HG03196 (cell line): ENCODE data around the gene MATN1.
A peak's percentile ranks its signal among the peaks of the same experiment; 100 is the strongest.
"Not testable (repeated sequence)": the region's sequence is repeated elsewhere in the genome, so short reads cannot be mapped to it uniquely, and the experiment has no call there.

Source experiments
- ATAC-seq: cut with Tn5 transposase; IDR thresholded peaks from one replicate; pipeline ENCODE4 v1.9.1; 2021; ENCODE audit not compliant: unreplicated experiment

The MATN1 gene, protein sequence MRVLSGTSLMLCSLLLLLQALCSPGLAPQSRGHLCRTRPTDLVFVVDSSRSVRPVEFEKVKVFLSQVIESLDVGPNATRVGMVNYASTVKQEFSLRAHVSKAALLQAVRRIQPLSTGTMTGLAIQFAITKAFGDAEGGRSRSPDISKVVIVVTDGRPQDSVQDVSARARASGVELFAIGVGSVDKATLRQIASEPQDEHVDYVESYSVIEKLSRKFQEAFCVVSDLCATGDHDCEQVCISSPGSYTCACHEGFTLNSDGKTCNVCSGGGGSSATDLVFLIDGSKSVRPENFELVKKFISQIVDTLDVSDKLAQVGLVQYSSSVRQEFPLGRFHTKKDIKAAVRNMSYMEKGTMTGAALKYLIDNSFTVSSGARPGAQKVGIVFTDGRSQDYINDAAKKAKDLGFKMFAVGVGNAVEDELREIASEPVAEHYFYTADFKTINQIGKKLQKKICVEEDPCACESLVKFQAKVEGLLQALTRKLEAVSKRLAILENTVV

DNA sequence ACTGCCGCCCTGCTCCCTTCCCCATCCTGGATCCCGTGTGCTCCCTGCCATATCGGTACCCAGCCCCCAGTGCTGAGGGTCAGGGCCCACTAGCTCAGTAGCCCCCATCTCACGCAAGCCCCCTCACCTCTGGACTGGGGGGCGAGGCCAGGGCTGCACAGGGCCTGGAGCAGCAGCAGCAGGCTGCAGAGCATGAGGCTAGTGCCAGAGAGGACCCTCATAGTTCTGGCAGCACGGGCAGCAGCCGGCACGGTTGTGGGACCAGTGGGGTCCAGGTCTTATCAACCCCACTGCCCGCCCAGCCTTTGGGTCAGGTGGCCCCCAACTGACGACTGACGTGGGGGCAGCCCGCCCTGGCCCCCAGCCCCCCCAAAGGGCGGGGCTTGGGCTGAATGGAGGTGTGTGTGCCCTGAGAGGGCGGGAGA is at the start of gene MATN1:
Gene MATN1, minus strand, starts transcription at position 255 of the 425 bp plus-strand sequence. Its CDS starts 34 bp downstream, at position 221.
- no peak for ATAC-seq

DNA sequence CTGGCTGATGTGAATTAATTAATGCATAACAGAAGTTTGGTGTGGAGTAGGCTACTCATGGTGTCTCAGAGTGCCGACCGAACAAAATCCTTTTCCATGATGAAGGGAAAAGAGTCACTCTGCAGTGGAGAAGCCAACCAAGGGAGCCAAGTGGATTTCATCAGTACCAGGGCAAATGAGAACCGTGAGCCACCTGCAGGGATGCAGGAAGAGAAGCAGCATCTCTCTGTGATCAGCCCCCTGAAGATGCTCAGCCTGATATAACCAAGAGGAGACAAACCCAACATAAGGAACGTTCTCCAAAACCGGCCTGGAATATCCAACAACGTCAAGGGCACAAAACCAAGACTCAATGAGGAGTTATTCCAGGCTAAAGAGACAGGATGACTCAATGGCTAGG is 47.6 kb upstream of the MATN1 start:
- no peak for ATAC-seq

DNA sequence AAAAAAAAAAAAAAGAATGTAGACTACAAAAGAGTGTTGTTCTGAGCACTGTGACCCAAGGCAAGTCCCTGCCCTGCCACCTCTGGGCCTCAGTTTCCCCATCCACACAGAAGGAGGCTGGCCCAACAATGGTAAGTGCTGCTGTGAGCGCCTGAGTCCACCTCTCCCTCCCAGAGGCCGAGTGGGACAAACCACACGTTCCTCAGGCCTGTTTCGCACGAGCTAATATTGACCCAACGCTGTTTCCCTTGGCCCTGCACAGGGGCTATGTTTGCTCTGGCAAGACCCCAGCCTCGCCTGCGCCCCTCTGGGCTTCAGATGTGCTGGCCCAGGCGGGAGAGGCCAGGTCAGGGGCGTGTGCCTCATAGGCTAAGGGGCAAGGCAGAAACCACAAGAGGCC is 46.8 kb upstream of the MATN1 start:
- no peak for ATAC-seq

DNA sequence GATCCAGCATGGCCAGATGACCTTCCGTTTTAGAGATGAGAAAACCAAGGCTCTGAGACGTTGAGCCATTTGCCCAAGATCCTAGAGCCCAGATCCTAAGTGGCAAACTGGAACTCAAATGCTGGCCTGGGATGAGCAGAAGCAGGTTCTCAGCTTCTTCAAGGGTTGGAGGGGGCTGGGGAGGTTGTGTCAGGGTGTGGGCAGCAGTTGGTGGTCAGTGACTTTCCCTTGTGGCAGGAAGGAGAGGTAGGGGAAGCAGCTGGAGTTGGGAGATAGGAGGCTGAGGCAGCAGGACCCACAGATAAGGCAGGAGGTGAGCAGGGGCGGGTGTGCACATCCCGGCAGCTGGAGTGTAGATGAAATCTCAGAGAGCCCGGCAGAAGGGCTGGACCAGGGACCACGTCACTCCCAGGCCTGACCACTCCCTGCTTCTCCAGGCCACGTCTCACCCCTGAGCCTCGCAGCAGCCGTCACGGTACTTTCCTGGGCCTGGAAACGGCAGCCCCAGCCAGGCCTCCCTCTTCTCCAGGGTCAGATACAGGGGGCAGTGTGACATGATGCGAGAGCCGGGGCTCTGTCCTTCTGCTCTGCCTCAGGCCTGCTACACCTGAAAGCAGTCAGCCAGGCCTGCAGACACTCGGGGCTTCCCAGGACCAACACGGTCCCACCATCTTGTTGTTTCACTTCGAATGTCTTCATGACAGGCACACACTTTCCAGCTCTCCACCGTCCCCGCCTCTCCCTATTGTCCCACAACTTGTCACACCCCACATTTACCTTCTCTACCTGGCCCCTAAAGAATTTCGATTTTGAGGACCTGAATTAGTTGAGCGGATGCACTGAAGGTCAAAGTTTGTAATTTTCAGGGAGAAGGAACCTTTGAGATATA is 45.7 kb upstream of the MATN1 start:
- ATAC-seq, result no peak

DNA sequence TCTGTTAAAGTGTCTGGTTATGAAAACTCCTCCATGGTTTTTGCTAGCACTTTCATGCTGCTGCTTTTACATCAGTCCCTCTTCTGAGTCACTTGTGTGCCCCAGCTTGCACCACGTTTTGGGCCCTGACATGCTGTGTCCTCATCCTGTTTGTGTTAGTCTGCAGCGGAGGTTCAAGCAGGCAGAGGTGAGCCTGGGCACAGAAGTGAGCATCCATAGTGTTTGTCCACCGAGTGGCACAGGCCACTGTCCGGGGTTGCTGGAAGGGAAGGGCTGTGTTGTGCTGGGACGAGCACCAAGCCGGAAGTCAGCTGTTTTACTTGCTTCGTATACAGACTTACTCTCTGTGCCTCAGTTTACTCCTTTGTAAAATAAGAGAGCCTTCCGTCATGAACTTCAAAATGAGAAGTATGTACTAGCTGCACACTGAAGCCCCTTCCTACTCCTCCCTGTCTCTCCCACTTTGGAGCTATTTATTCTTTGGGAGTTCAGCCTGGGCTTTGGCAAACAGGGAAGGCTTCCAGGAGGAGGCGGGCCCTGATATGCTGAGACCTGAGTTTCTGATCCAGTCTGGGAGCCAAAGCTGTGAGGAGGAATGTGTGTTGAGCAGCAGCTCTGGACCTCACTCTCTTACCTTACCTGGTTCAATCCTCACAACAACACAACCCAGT is 44.9 kb upstream of the MATN1 start:
- no peak for ATAC-seq

DNA sequence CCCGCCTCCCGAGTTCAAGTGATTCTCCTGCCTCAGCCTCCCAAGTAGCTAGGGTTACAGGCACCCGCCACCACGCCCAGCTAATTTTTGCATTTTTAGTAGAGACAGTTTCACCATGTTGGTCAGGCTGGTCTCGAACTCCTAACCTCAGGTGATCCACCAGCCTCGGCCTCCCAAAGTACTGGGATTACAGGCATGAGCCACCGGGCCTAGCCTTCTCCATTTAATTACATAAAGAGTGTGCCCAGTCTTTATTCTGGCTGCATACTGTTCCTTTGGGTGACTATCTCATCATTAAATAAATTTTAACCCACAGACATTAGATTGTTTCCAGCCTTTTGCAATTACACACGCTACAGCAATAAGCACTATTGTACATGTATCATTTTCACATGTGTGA is 43.6 kb upstream of the MATN1 start:
- ATAC-seq, result not testable (repeated sequence)

DNA sequence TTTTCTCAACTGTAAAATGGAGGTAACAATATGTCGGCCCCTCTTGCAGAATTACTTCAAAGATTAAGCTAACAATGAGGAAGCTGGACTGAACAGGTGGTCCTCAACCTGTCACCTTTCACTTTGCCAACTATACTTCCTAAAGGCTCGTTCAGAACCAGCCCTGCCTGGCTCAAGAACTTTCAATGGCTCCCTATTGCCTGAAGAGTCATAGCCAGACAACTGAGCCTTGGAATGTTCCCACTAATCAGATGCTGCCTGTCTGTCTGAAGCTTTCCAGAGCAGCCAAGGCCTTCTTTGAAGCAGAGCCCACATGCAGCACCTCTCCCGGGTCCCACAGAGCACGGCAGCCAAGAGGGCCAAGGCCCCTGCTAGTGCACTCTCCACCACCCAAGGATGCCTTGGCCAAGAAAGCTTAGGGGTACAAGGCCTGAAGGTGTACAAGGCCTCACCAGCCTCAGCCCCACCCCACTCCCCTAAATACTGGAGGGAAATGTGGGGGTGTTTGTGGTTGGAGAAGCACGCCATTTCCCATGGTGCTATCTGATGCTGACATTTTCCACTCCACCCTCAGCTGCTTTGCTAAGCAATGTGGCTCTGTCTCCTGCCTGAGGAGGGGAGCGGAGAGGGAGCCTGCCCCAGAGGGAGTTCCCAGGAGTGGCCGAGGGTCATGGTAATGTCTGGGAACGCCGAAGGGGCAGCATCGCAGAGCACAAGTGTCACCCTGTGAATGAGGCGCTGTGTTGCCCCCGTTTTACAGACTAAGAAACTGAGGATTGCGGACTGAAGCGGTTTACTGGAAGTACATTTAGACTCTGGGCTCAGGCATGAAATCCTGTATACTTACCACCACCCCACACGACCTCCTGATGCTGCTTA is 42.4 kb upstream of the MATN1 start:
- no peak for ATAC-seq

DNA sequence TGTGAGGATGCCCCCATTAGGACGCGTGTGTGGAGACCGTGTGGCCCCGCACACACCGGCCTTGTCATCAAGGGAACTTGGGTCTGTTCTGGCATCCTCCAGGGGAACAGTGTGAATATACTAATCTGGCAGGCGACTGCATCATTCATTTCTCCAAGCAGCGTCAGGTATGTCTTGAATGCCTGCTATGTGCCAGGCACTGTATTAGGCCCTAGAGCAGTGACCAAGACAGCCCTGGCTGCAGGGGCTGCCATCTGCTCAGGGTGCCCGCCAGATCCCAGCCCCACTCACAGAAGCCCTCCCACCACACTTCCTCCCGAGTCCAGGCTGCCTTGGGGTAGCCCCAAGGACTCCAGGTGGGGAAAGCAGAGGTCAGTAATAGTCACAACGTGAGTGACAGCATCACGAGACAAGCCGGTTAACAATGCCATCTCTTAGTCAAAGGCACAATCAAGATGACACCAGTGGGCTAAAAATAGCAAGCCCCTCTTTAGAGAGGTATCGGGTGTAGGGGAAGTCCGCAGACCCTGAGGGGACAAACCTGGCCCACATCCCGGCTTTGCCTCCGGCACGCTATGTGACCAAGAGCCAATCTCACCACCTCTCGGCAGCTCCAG is 41.7 kb upstream of the MATN1 start:
- peak; percentile 33 for ATAC-seq

DNA sequence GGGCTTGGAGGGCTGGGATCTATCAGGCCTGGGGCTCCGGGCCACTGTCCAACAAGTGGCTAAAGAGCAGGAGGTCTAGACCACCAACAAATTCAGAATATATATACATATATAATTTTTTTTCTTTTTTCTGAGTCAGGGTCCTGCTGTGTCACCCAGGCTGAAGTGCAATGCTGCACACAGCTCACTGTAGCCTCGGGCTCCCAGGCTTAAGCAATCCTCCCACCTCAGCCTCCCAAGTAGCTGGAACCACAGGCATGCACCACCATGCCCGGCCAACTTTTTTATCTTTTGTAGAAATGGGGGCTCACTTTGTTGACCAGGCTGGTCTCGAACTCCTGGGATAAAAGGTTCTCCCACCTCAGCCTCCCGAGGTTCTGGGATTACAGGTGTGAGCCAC is 41.0 kb upstream of the MATN1 start:
- ATAC-seq, result no peak

DNA sequence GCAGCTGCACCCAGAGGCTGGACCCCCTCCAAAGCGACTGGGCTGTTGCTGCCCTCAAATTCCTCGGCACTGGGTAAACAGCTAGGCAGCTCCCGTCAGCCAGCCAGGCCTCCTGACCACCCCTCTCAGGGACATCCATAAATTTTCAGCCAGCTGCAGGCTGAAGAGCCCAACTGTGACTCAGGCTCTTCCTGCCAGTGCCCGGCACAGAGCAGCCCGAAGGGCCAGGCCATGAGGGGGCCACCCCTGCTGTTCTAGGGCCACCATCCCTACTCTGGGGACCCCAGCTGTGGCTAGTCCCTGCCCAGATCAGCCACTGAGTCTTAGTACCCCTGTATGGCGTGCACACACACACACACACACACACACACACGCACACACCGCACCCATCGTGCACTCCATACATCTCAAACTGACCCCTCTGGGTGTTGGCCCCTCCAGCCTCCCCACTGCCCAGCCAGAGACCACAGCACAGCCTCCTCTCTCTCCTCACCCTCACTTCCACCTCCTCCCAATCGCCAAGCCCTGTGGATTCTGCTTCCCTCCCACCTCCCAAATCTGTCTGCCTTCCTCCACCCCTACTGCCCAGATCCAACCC is 40.4 kb upstream of the MATN1 start:
- no peak for ATAC-seq

DNA sequence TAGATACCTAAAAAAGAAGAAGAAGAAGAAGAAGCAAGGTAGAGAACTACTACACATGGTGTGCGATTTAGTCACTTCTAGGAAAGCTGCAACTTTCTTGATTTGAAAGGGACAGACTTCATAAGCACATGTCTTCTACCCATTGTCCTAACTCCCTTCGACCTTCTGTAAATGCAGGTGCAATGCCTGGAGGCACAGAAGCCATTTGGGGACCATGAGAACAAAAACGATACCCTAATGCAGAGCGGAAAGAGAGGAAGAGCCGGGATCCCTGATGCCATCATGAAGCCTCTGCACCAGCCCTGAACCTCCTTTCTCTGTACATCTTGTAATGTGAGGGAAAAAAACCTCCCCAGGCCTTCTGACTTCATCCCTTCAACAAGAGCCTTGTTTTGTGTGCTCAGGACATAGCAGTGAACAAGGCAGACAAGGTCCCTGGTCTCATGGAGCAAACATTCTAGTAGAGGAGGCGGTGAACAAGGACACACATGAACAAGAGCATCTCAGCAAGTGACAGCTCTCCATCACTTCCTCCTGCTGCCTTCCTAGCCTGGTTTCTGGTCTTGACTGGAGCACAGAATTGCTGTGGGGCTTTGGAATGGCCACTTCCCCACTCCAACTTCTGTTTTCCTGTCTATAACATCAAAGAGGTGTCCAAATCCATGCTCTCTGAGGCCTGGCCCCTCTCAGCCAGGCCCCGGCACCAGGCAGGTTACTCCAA is 39.7 kb upstream of the MATN1 start:
- no peak for ATAC-seq

DNA sequence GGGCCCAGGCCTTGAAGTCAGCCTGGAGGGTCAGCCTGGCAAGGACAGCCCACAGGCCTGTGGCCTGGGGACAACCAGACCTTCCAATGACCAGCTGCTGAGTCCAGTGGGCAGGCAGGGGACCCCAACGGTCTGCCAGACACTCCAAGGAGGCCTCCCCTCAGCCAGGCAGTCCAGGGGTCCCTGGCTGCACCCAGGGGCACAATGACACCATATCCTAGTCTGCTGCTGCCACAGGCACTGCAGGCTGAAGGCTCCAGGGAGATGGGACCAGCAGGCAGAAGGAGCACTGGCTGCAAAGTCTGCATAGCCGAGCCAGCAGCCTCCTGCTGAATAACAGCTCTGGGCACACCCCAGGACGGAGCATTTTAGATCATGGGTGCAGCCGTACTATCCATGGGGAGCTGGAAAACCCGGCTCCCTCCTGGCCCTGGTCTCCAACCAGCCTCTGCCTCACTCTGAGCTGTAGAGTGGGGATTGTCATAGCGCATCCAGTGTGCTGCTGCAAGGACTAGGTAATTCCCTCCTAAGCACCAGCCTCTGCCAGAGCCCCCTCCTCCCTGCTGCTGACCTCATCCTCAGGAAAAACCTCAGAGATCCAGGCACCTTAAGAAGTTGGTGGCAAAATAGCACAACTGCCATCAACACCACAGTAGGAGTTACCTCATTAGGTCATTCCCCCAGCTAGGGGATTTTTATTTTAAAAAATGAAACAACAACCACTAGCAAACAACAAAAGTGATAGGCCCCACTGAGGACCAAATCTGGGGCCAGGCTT is 39.0 kb upstream of the MATN1 start:
- no peak for ATAC-seq

DNA sequence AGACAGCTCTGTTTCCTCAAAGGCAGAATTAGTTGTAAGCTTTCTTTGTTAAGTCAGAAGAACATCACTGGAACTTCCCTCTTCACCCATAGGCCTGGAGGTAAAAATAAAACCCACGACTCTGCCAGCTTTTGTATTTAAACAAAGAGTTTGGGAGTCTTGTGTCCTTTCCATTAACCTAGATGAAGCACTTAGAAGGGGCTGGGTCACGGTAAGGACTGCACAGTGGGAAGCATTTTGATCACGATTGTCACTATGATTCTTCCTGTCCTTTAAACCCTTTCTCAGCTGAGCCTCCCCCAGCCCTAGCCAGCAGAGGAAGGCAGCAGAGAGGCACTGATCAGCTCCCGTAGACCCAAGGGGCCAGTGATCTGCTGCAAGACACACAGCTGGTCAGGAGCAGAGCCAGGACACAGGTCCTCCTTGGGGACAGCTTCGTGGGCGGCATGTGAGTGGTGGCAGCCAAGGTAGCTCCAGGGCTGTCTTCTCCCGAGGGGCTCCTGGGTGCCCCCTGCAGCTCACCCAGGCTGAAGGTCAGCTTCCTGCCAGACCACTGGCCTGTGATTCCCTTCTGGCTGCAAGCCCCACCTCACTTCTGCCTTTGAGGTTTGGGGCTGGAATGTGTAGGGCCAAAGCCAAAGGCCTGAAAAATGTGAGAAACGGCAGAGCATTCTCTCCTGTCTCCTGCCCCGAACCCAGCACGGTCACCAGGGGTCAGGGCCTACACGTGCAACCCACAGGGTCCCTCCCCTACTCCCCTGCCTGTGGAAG is 38.2 kb upstream of the MATN1 start:
- ATAC-seq, result no peak

DNA sequence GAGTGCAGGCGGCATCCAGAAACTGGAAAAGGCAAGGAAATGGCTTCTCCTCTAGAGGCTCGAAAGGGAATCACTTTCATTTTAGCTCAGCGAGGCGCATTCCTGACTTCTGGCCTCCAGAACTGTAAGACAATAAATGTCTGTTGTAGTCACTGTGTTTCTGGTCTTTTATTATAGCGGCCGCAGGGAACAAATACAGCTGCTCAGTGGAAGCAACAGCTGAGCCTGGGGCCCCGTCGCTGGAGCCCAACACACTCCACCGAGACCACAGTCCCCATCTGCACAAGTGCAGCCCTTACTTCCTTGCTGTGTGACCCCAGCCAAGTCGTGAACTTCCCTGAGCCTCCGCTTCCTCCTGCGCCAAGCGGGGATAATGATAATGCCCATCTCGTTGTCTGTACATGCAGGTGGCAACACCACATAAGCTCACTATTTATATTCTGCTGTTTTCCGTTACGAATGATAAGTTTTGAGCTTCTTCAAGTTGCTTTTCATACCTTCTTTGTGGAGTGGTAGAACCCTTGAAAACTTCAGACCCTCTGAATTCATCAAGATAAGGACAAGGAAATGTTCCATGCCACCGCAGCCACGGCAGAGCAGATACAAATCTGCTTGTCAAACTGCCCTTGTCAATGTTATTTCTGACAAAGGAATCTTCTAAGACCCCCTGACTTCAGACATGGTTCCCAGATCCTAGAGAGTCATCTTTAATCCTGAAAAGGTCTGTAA is 37.4 kb upstream of the MATN1 start:
- ATAC-seq, result no peak

DNA sequence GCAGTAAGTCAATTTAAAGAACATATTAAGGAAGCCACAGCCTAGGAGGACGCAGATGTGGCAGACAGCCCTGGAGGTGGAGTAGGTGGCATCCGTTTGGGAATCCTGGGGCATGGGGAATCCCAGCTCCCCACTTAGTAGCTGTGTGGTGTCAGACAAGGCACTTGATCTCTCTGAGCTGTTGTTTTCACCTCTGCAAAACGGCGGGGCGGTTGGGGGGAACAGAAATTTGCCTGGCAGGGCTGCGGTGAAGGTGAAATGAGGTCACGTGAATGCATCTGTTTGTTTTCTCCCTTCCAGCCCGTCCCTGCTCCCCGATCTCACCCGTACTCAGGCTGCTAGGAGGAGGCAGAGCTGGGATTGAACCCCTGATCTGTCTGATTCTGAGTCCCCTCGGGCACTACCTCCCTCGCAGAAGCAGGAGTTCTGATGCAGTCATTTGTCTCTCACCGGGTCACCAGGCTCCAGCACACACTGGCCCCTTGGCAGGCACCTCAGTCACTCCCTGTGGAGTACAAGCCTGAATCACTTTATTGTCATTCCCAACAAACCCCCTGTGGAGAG is 36.4 kb upstream of the MATN1 start:
- no peak for ATAC-seq

DNA sequence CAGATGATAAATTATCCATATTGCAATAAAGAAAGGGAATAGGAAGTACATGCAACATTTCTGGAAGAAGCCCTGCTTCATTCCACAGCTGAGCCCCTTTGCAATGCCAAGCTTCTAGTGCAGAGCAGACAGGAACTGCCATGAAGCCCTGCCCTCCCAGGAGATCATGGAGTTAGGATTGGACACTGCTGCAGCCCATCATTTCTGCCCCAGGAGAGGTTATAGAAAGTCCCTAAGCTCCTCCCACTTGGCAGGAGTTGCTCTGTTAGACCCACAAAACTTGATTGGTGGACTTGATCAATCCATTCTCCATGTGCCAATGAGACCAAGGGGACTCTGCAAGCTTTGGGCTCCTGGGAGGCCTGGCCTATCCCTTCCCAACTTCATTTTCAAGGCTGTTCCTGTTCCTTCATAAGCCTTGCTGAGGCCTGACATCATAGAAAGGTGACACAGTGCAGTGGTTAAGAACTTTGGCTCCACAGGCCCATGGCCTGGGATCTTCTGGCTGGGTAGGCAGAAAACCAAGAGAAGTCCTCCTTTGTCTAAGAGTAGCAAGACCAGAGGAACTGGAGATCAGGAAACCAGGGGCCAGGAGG is 35.5 kb upstream of the MATN1 start:
- no peak for ATAC-seq
